Stimulated activated CD4-positive, alpha-beta T cell treated with anti-CD3 and anti-CD28 coated beads, TNF-alpha, amount 100 ng/mL, for 1 hour (primary cell): ENCODE results near the gene NATD1.

Experiments
- DNase-seq, 3 donors: peaks; one replicate each; pipeline ENCODE4 v3.0.0-alpha.2; 2020; ENCODE audit warnings: low read depth in 3 of 3, low spot score in 1 of 3

The NATD1 gene, protein sequence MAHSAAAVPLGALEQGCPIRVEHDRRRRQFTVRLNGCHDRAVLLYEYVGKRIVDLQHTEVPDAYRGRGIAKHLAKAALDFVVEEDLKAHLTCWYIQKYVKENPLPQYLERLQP

DNA sequence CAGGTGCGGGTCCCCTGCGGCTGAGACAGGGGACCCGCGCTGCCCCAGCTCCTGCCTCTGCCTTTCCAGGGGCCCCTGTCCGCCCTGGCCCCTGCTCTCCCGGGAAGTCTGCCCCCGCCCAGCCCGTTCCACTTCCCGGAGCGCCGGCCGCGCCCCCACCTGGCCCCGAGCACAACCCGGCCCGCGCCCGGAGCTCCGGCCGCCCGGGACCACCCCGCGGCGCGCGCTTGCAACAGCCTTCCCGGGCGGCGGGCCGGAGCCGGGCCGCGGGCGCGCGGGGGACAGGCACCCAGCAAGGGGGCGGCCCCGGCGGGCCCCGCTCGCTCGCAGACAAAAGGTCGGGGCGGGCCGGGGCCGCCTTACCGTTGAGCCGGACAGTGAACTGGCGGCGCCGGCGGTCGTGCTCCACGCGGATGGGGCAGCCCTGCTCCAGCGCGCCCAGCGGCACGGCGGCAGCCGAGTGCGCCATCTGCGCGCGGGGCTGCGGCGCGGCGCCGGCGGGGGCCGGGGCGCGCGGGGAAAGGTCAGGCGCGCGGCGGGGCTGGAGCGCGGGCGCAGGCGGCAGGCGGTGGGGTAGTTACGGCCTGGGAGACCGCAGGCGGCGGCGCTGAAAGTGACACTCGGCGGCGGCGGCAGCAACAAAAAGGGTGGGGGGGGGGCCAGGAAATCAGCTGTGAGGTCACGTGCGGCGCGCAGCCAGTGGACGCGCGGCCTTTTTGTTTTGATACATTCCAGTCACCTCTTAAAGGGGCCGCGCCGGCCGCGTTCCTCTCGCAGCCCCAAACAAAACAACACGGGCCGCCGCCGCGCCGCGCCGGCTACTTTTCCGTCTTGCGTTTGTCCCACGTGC is at the start of gene NATD1:
NATD1 (minus strand) TSS at position 615 of the 850 bp plus-strand sequence; CDS start at position 469, 146 bp downstream.
- peak; percentile 50 to 57 (median 55) for DNase-seq

DNA sequence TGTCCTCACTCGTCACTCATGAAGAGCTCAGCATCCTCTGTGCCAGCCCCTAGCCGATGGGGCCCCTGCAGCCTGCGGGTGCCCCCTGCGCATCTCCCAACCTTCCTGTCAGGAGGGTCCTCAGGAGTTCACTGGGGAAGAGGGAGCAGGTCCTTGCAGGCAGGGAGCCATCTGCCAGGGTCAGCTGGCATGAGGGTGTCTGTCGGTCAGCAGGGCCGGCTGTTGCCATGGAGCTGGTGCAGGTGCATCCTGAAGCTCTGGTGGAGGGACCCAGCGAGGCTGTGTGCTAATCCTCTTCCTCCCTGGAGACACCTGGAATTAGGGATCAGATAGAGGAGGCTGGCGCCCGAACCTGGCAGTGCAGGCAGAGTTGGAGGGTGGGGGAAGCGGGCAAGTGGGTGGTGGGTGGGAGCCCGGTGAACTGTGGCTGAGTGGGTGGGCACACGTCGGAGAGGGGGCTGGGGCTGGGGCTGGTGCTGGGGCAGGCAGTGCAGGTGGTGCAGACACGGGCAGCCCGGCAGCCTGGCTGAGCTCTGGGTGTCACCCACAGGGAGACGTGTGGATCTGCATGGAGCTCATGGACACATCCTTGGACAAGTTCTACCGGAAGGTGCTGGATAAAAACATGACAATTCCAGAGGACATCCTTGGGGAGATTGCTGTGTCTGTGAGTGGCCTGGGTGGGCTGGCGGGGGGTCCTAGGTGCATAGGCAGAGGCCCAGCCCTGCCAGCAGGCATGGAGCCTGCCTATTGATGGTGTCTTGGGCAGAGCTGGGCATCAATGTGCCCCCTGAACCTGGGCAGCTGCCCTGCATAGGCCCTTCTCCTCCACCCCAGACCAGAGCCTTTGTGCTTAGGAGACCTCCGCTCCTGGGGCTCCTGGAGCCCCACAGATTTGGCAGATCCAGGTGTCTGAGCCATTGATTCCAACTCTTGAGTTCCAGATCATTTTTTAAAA is 48.7 kb upstream of the NATD1 start:
- no peak for DNase-seq

- DNase-seq, result no peak
Measured at GRCh38 chr17:21300601-21301571, 47.7 kb upstream of the NATD1 start.

DNA sequence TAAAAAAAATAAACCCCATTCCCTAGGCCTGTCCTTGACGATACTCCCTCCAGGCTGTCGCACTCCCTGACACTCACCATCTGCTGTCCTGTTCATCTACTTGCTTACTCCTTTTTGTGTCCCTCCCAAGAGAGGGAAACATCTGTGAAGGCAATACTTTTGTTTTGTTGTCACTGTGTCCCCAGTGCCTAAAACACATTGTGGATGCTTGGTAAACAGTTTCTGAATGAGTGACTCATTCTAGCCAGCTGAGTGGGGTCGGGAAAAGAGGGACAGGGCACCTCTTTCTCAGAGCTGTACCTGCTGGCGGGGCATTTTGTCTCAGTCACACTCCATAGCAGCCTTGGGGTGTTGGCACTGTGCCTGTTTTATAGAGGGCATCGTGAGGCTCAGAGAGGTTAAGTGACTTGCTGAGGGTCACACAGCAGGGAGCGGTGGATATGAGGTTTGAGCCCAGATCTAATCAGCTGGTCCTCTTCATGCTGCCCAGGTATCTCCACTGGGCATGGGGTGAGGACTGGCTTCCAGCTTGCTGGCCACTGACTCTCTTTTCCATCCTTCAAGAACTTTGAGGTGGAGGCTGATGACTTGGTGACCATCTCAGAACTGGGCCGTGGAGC is 46.9 kb upstream of the NATD1 start:
- no peak for DNase-seq

DNA sequence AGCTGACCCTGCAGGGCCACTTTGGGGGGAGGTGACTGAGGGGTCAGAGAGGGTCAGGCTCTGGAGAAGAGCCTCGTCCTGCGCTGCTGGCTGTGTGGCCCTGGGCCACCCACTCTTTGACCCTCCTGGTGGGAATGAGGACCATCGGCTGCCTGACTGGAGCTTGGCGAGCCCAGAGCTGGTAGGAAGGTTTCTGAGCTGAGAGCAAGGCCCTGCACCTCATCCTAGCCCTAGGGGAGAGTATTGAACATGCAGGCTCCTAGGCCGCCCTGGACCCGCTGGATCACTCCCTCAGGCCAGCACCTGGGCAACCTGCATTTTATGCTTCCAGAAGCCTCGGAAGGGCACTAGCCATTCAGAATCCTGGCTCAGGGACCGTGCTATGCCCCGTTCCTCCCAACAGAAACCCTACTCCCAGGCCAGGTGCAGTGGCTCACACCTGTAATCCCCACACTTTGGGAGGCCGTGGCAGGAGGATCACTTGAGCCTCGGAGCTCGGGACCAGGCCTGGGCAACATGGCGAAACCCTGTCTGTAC is 45.8 kb upstream of the NATD1 start:
- no peak for DNase-seq

DNA sequence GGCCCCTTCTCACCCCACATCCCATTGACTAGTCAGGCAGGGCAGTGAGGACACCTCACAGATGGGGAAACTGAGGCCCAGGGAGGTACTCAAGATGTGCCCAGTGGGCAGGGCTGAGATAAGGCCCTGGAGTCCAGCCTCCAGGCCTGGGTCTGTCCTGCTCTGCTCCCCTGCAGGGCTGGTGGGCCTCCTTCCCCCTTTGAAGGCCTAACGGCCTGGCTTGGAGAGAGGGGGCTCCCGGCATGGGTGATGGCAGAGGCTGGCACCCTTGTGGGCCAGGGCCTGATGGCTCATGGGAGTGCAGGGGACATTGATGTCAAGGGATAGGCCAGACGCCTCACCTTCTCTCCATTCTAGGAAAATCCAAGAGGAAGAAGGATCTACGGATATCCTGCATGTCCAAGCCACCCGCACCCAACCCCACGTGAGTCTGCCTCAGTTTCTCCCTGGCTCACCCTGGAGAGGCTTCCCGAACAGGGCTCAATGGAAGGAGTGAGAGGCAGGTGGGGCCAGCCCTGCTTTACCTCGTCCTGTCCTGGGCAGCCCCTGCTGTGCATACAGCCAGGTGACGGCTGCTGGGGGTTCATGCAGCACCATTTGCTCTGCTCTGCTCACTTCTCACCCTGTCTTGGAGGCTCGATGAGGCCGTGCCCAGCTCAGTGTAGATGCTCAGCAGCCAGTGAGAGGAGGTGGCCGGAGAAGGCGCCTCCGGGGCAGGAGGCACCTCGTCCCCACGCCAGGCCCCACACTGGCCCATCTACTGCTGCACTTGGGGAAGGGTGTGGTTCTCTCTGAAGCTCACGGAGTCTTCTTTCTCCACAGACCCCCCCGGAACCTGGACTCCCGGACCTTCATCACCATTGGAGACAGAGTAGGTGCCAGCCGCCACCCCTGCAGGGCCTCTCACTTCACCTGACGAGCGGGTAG is 45.1 kb upstream of the NATD1 start:
- no peak for DNase-seq

- no peak for DNase-seq
Measured at GRCh38 chr17:21297597-21297996, 44.4 kb upstream of the NATD1 start.

DNA sequence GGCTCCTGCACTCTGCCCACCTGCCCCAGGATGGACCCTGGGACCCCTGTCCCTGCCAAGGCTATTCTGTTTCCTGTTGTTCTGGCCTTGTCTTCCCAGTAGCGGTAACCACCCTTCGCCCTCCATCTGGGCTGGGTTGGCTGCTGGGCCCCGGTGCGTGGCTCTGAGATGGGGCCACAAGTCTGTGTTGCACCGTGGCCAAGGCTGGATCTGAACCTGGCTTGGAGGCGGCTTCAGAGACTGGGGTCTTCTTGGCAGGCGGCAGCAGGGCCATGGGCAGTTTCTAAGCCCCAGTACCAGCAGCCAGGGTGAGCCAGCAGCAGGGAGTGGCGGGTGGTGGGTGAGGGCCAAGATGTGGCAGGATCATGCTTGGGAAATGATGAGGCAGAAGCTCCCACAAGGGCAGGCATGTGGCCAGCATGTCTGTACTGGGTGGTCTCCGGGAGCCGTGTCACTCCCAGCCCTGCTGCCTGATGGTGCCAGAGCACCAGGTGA is 43.9 kb upstream of the NATD1 start:
- DNase-seq, result no peak

DNA sequence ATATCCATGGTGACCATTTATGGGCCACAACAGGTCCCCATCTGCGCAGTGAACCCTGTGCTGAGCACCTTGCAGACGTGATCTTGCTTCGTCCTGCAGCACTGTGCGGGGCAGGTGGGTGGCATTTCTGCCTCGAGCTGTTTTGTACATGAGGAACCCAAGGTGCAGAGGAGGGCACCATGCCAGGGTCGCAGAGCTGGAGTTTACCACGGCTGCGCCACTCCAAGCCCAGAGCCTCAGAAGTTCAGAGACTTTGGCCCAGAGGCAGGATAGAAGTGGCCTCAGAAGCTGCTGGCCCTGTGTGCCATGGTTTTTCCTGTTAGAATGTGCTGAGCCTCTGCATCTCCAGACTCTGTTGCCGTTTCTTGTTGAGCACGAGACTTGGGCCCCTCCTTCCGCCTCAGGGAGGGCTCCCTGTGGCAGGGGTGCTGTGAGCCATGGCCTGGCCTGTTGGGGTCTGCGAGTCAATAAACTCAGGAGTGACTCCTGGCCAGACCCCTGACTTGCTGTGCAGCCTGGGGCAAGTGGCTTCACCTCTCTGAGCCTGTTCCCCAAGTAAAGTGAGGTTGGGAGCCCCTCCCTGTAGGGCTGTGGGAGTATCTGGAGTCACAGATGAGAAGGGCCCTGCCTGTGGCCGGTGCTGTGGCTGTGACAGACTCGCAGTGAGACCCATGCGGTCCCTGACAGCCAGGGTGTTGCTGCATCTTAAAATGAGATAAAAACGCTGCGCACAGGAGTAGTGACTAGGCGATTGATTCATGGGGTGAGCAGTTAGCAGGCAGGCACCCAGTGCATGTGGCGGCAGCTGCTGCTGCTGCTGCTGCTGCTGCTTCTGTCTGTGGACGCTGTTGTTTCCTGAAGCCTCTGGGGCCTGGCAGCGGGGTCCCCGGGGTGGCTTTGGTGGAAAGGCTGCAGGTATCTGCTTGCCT is 43.2 kb upstream of the NATD1 start:
- no peak for DNase-seq

DNA sequence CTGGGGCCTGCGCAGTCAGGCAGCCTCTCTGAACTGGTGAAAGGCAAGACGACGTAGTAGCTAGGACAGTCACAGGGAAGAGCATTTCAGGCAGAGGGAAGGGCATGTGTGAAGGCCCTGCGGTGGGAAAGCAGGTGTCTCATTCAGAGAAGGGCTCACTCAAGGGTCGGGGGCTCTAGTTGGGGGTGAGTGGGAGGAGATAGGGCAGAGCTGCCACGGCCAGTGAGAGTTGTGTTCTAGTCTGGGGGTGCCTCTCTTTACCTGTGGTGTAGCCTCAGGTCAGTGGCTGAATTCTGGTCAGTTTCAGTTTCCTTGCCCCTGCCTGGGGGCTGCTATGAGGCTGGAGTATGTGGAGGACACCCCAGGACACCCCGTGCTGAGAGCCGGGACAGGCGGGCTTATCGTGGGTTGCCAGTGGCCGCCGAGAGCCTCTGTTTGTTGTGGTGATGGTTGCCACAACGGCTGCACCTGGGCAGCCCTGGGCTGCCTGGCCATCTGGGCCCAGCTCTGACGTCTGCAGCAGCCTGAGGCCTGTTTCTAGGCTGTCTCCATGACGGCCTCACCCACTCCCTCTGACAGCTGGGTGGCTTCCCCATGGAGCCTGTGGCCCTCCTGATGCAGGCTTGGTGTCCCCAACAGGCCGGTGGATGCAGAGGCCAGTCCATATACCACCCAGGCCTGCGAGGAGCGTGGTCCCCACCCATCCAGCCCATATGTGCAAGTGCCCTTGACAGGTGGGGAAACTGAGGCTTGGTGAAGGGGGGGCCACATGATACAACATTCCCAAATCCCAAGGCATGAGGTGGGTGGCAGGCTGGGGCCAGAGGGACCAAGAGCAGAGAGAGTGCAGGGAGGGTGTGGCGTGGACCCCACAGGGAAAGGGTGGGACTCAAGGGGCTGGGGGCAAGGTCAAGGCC is 42.1 kb upstream of the NATD1 start:
- no peak for DNase-seq

DNA sequence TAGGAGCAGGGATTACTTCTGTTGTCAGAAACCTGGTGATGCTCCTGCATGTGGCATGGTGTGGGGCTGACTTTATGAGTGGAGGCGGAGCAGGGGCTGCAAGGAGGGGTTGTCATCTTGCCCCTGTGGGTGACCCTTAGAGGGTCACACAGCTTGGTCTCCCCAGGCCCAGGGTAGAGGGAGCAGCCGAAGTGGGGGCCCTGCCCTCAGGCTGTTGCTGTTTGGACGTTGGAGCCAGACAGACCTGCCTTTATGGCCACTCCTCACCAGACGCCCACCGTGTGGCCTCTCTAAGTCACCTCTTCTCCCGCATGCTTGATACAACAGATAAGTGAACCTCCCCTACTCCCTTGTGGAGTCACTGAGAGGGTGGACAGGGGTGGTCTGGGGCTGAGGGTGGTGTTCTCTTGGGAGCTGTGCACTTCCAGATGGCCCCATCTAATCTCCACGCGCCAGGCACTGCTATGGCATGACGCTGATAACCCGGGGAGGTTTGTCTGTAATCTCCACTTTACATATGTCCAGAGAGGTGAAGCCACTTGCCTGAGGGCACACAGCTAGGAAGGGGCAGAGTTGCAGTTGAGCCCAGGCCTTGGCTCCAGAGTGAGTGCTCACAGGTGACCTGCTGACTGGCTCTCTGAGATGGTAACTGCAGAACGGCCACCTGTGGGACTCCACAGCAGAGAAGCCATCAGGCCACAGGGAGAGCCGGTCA is 41.3 kb upstream of the NATD1 start:
- no peak for DNase-seq

- DNase-seq, result no peak
Measured at GRCh38 chr17:21293831-21294210, 40.6 kb upstream of the NATD1 start.

GRCh38 chr17:21292867-21293830 is 39.9 kb upstream of the NATD1 start:
- DNase-seq, result no peak

GRCh38 chr17:21291862-21292261 is 38.7 kb upstream of the NATD1 start:
- DNase-seq, result no peak

GRCh38 chr17:21291357-21291756 is 38.1 kb upstream of the NATD1 start:
- DNase-seq, result no peak
